HL-60 (cell line): Measurements from ENCODE around the gene ANKFN1.

Experiments used
- DNase-seq, 2 experiments: peaks; one replicate each; pipeline ENCODE4 v3.0.0-alpha.2; 2010 to 2020; ENCODE audit warnings: low read depth in 1 of 2, low spot score in 1 of 2
- H3K27ac ChIP-seq: fragments of 250-450 bp; sonication (Bioruptor Pico); replicated peaks from 2 replicates; pipeline ENCODE4 v1.5.1; 2020; ENCODE audit warnings: mild to moderate bottlenecking, moderate library complexity
- H3K27me3 ChIP-seq: fragments of 250-450 bp; sonication (Bioruptor Pico); 2 replicates; pipeline ENCODE4 v1.5.1; 2021; ENCODE audit warnings: mild to moderate bottlenecking, moderate library complexity; ENCODE audit not compliant: insufficient read depth, poor library complexity, severe bottlenecking
- H3K4me3 ChIP-seq: replicated peaks from 2 replicates; pipeline ENCODE4 v1.5.1; 2011; ENCODE audit warnings: mild to moderate bottlenecking, control low read depth, low read length; ENCODE audit not compliant: insufficient read depth
- CTCF ChIP-seq: IDR thresholded peaks from one replicate; pipeline ENCODE4 v1.5.1; 2011; ENCODE audit warnings: low read length, control low read depth, inconsistent platforms; ENCODE audit not compliant: insufficient read depth
- GABPA ChIP-seq: IDR thresholded peaks from 2 replicates; pipeline ENCODE4 v1.6.1; 2012; ENCODE audit warnings: low read depth
- POLR2AphosphoS5 ChIP-seq: IDR thresholded peaks from 2 replicates; pipeline ENCODE4 v1.6.1; 2012; ENCODE audit warnings: low read depth
- REST ChIP-seq: IDR thresholded peaks from 2 replicates; pipeline ENCODE4 v1.6.1; 2012; ENCODE audit warnings: low read depth; ENCODE audit not compliant: insufficient replicate concordance
- SPI1 ChIP-seq: IDR thresholded peaks from 2 replicates; pipeline ENCODE4 v1.6.1; 2012; ENCODE audit warnings: low read depth, mild to moderate bottlenecking, borderline replicate concordance

ANKFN1 gene

GRCh38 chr17:56171186-56171959, 18.1 kb downstream of the ANKFN1 start:
- TF ChIP-seq REST: no peak
- no peak for TF ChIP-seq GABPA
- no peak for TF ChIP-seq POLR2AphosphoS5
- no peak for TF ChIP-seq CTCF
- no peak for TF ChIP-seq SPI1
- no peak overlapping the region for H3K27ac ChIP-seq
- no peak overlapping the region for H3K4me3 ChIP-seq
- H3K27me3 ChIP-seq: no peaks in the 10 kb centered on the region
- no peak for DNase-seq

- Histone ChIP-seq H3K27me3 (no peaks in the 10 kb centered on the region), H3K4me3 (no peak overlapping the region), H3K27ac (no peak overlapping the region)
- DNase-seq: no peak
- TF ChIP-seq CTCF: no peak
- no peak for TF ChIP-seq GABPA
- no peak for TF ChIP-seq POLR2AphosphoS5
- TF ChIP-seq REST: no peak
- TF ChIP-seq SPI1: no peak
Measured at GRCh38 chr17:56172517-56172982, 19.3 kb downstream of the ANKFN1 start.

GRCh38 chr17:56173026-56173425, 19.8 kb downstream of the ANKFN1 start:
- Histone ChIP-seq H3K27ac (no peak overlapping the region), H3K4me3 (no peak overlapping the region), H3K27me3 (no peaks in the 10 kb centered on the region)
- no peak for DNase-seq
- no peak for TF ChIP-seq REST
- TF ChIP-seq POLR2AphosphoS5: no peak
- no peak for TF ChIP-seq GABPA
- no peak for TF ChIP-seq CTCF
- no peak for TF ChIP-seq SPI1
